Measurements from ENCODE around the gene RASSF5.
A peak's percentile ranks its signal among the peaks of the same experiment; 100 is the strongest.
"Not testable (repeated sequence)": the region's sequence is repeated elsewhere in the genome, so short reads cannot be mapped to it uniquely, and the experiment has no call there.

The RASSF5 gene

DNA sequence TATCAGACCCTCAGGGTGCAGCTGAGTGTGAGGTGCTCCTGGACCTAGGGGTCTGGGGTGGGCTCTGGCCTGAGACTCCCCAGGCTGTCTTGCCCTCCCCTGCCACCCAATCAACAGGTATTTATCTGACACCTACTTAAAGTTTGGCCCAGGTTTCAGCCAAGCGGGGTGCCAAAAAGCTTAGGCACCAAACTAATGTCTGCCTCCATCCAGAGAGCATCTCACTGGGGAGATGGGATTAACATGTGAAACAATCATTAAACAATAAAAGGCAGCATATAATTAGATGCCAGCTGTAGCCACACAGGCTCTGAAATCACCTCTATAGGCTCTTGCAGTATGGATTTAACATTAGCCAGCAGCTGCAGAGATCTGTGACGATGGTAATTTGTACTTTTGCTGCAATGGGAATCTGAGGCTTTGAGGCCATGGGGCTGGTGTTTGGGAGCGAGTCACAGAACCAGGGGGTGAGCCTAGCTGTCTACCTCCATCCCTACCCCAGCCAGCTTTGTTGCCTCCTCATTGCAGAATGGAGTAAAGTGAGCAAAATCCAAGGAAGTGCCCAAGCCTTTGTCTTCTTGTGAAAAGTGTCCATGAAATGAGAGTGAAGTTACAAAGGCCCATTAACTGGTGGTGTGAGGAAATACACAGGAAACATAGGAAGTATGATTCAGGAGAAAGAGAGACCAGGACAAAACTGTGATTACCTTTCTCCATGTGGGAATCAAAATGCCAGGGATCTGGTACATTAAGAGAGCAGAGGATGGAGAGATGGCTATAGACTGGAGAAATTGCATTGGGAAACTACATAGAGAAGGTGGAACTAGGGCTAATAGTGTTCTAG, 68.8 kb downstream of the RASSF5 start:
- DNase-seq: no peak

DNA sequence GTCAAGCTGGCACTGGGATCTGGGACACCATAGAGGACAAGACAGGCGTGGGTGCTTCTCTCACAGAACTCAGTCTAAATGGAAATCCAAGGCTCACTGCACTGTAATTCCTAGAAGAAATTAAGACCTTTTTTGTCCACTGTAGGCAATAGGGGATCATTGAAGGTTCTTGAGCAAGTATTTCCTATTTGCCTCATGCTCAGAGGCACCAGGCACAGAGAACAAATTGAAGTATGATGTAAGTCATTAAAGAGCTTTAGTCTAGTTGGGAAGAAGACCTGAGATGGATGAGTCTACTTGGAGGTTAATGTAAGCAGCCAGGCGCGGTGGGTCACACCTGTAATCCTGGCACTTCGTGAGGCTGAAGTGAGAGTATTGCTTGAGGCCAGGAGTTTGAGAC, 70.3 kb downstream of the RASSF5 start:
- DNase-seq: no peak

- DNase-seq: no peak
These were observed 71.0 kb downstream of the RASSF5 start for GRCh38 chr1:206578068-206578977.

DNA sequence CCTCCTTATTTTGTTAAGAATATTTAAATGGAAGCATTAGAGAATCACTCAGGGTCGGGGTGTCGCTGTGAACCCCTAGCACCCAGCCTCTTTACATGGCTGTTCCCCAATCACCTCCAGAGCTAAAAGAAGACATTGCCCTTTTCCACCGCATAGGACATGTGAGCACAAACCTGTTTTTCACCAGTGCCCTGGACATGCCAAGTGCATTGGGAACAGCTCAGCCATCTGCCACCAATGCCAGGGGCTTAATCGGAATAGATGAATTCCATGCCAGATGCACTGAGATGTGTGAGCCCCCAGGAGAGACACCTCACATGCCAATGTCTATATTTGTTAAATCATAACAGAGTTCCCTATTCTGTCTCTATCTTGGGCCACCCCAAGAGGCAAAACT, 71.6 kb downstream of the RASSF5 start:
- DNase-seq: no peak

- no peak for DNase-seq
These were observed 72.6 kb downstream of the RASSF5 start for GRCh38 chr1:206579747-206580437.

DNA sequence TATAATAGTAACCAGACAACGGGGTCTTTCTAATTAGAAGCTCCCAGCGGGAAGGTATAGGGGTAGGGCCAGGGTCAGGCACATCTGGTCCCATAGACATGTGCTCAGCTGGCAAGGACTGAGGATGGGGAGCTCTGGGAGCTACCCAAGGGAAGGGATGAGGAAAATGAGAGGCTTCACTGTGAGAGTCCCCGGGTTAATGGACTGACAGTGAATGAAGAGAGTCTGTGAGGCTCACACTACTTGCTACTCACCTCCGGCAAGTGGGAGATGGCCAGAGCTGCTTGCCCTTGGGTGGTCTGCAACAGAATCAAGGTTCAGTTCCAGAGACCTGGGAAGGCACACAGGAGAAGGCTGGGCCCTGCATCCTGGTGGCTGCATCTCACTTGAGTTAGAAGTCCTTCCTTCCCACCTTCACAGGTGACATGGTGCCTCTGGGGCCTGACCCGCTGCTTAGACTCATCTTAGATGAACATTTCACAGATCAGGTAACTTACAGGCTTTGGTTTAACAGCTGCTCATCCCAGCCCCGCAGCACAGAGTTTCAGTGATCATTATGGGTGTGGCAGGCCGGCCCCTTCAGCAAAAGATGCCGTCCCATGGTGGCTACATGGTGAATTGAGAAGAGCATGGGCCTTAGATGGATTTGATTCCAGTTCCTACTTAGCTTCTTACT, 73.2 kb downstream of the RASSF5 start:
- no peak for DNase-seq

DNA sequence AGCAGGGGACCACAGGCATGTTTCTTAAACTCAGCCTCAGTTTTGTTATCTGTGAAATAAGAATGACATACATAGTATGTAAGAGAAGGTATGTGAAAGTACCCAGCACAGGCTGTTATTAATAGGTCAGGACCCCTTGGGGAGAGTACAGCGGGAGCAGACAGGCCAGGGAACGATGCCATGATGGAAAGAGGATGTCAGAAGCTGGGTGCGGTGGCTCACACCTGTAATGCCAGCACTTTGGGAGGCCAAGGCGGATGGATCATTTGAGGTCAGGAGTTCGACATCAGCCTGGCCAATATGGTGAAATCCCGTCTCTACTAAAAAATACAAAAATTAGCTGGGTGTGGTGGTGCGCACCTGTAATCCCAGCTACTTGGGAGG, 73.8 kb downstream of the RASSF5 start:
- not testable (repeated sequence) for DNase-seq

DNA sequence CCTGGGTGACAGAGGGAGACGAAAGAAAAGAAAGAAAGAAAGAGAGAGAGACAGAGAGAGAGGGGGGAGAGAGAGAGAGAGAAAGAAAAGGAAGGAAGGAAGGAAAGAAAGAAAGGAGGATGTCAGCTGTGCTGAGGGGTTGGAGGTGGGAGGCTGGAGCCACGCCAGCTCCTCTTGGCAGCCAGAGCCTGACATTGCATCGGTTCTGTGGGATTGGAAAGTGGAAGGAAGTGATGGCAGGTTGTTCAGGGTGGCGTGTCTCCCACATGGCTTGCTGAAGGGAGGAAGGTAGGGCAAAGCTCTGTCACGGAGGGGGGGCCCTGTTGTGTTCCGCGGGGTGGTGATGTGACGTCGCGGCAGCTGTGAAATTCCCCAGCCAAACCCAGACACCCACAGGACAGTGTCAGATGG, 74.2 kb downstream of the RASSF5 start:
- no peak for DNase-seq

DNA sequence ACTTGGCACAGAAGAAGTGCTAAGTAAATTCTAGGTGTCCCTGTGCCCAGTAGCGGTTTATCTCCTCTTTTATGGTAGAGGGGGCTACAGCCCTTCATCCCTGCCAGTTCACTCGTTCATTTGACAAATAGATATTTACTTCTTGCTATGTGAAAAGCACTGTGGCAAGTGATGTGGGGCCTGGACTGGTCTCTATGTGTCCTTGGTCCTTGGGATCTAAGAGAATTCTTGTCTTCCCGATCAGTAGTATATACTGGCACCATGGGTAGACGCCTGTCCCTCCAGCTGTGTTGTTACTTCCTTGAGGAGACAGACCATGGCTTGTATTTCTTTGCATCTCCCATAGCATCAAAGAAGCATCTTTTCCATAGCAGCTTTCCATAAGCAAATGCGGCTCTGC, 75.2 kb downstream of the RASSF5 start:
- DNase-seq: no peak

- no peak for DNase-seq
These were observed 75.8 kb downstream of the RASSF5 start for GRCh38 chr1:206582971-206583706.

DNA sequence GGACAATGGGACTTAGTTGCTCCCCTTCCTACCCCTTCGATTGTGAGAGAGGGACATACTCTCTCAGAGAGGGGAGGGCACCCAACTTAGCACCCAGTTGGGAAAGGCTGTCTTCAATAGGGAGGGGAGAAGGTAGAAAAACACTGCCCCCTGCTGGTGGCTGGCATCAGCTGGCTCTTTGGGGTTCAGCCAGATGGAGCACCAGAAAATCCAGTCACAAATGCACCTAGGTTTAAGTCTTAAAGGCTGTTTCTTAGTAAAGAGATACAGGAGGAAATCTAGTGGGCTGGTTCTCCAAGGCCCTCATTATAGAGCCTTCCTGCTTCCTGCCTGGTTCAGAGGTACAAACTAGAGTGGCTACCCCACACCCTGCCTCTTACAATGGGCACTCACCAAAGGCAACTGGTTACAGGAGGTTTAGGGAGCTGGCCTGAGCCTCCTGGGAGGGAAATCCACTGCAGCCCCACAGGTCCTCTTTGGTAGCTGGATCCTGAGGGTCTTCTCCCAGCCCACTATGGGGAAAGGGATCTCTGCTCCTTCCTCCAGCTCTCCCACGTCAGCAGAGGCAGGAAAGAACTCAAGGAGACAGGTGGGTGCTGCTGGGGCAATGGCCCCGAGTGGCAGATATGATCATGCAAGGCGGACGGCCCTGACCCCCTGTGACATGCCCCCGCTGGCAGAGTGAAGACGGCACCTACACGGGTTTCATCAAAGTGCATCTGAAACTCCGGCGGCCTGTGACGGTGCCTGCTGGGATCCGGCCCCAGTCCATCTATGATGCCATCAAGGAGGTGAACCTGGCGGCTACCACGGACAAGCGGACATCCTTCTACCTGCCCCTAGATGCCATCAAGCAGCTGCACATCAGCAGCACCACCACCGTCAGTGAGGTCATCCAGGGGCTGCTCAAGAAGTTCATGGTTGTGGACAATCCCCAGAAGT, 76.6 kb downstream of the RASSF5 start:
- DNase-seq: peak; percentile 75

DNA sequence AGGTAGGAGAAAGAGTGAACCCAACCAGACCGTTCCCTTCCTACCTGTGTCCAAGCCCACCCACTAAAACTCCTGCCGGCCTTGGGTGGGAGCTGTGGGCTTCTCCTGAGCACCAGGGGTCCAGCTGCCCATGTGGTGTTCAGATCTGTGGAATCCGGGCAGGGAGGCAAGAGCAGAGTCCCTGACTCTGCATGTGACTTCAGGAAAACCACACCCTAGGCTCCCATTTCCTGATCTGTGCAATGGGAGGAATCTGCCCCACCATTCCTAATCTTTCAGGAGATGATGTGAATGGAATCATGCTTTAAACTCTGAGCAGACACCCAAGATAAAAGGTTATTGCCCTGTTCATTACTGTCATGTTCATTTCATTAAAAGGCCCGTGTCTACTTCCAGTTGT, 77.4 kb downstream of the RASSF5 start:
- DNase-seq: no peak

GRCh38 chr1:206586501-206587445, 79.4 kb downstream of the RASSF5 start:
- no peak for DNase-seq

DNA sequence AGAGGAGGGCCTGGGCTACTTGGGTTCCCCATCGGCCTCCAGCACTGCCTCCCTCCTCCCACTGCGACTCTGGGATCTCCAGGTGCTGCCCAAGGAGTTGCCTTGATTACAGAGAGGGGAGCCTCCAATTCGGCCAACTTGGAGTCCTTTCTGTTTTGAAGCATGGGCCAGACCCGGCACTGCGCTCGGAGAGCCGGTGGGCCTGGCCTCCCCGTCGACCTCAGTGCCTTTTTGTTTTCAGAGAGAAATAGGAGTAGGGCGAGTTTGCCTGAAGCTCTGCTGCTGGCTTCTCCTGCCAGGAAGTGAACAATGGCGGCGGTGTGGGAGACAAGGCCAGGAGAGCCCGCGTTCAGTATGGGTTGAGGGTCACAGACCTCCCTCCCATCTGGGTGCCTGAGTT, 80.6 kb downstream of the RASSF5 start:
- DNase-seq: no peak

GRCh38 chr1:206588492-206588891, 81.2 kb downstream of the RASSF5 start:
- no peak for DNase-seq

DNA sequence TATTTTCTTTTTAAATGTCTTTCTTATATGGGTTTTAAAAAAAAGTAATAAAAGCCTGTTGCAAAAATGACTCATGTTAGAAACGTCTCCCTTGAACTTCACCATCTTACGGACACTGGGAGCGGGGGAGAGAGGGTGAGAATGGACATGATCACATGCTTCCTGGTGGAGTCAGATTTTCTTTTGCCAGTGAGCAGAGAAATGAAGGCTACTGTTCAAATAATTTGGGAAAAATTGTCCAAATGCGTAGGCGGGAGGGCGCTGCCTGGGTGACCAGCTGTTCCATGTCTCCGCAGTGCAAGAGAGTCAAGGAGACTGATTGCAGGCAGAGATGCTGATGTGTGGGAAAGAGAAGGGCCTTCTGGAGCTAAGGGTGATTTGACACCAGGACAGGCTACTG, 81.9 kb downstream of the RASSF5 start:
- no peak for DNase-seq

GRCh38 chr1:206590025-206590758, 82.9 kb downstream of the RASSF5 start:
- no peak for DNase-seq

DNA sequence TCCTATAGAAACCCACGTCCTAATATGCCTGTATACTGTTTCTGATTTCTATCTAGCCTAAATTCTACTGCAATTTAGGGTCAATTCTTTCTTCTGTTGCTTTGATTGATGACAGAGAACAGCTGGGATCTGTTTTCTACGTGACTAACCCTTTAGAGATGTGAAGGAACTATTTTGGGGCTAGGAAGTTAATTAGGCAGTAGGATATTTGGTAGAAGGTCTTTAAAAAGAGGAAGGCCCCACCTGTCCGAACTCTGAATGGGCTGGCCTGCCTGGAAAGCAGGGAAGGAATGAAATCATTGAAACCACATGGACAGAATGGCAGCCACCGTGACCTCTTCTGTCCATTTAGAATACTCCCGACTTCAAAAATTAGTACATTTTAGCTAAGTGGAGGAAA, 83.9 kb downstream of the RASSF5 start:
- DNase-seq: no peak

GRCh38 chr1:206591696-206592095, 84.4 kb downstream of the RASSF5 start:
- DNase-seq: no peak

All from right hindlimb (tissue), 1 donor.